Upper lobe of left lung (tissue), 6 donors: ENCODE results near the gene MDM2. TPM values are rescaled to one million over a fixed set of nuclear protein-coding genes. Genes with fewer than 3 reads are reported as not detected.

Experiments used
- ATAC-seq, 2 donors: fragments of 200-7000 bp; cut with Tn5 transposase; one replicate each; pipeline ENCODE4 v1.9.1; 2022; ENCODE audit warnings: mild to moderate bottlenecking in 2 of 2, moderate library complexity in 2 of 2; ENCODE audit not compliant: low FRiP score in 2 of 2
- DNase-seq, 2 donors: peaks; one replicate each; pipeline ENCODE4 v3.0.0-alpha.2; 2019 to 2020
- H3K27ac ChIP-seq, 4 donors: fragments of 200-600 bp; sonication (generic); one replicate each; pipeline ENCODE4 v1.5.1; 2016 to 2019
- H3K27me3 ChIP-seq, 4 donors: fragments of 200-600 bp; sonication (generic); one replicate each; pipeline ENCODE4 v1.5.1; 2017 to 2019
- H3K36me3 ChIP-seq, 4 donors: fragments of 200-600 bp; sonication (generic); one replicate each; pipeline ENCODE4 v1.5.1; 2016 to 2019
- H3K4me1 ChIP-seq, 4 donors: fragments of 200-600 bp; sonication (generic); one replicate each; pipeline ENCODE4 v1.5.1; 2018 to 2019
- H3K4me3 ChIP-seq, 4 donors: fragments of 200-600 bp; sonication (generic); one replicate each; pipeline ENCODE4 v1.5.1; 2017 to 2019; ENCODE audit warnings: mild to moderate bottlenecking in 2 of 4, moderate library complexity in 1 of 4
- H3K9me3 ChIP-seq, 4 donors: fragments of 200-600 bp; sonication (generic); one replicate each; pipeline ENCODE4 v1.5.1; 2018 to 2019
- CTCF ChIP-seq, 6 experiments: fragments of 450-650 bp in 4 of 6; fragments of 200-600 bp in 2 of 6; sonication (generic) in 2 of 6; IDR thresholded peaks; one replicate each; pipeline ENCODE4 v1.5.1; 2016 to 2019; ENCODE audit warnings: antibody characterized with exemption in 6 of 6
- EP300 ChIP-seq, 4 donors: sonication (generic); formaldehyde crosslinking; IDR thresholded peaks; one replicate each; pipeline ENCODE4 v1.5.1; 2017; ENCODE audit warnings: antibody characterized with exemption in 4 of 4, control low read depth in 2 of 4
- POLR2A ChIP-seq, 4 donors: fragments of 450-650 bp; IDR thresholded peaks; one replicate each; pipeline ENCODE4 v1.5.1; 2016 to 2017; ENCODE audit warnings: antibody characterized with exemption in 4 of 4, mild to moderate bottlenecking in 2 of 4
- POLR2AphosphoS5 ChIP-seq, 2 donors: sonication (generic); formaldehyde crosslinking; IDR thresholded peaks; one replicate each; pipeline ENCODE4 v1.5.1; 2017; ENCODE audit warnings: antibody characterized with exemption in 2 of 2
- WGBS, 2 donors: methylation state at CpG; one replicate each; pipeline ENCODE4 v1.1.5; 2017 to 2018; 5-methylcytosine and 5-hydroxymethylcytosine counted together
- total RNA-seq, 6 donors: library from RNA; depleted of rRNA in 4 of 6; stranded (reverse); fragments of >200 nt in 4 of 6; gene quantifications; one replicate each; pipeline versions ENCODE4 v1.1.0 to v1.2.1, GENCODE V29; 2016 to 2021
- donor health status: DM: no; HTN: no; CAD: no; lungs with moderate emphysema.
- donor health status: DM: no; HTN: yes; CAD: no; lungs with severe emphysema.

Gene MDM2
- total RNA-seq, 6 donors from 2014 or later, result 64.6 to 162 (median 108) TPM

GRCh38 chr12:68850390-68850789 is 42.4 kb downstream of the MDM2 start:
- no peak for ATAC-seq
- Histone ChIP-seq H3K36me3 (peaks cover 0 to 8% (median 4%) of the 10 kb centered on the region in 4 donors), H3K9me3 (no peaks in the 10 kb centered on the region), H3K27ac (no peak overlapping the region), H3K4me3 (no peak overlapping the region), H3K27me3 (no peaks in the 10 kb centered on the region), H3K4me1 (no peaks in the 10 kb centered on the region)
- no peak for TF ChIP-seq CTCF (IDR thresholded peaks at IDR 0.05)
- no peak for TF ChIP-seq POLR2A (IDR thresholded peaks at IDR 0.05)
- no peak for TF ChIP-seq EP300 (IDR thresholded peaks at IDR 0.05)
- TF ChIP-seq POLR2AphosphoS5 (IDR thresholded peaks at IDR 0.05), result no peak
- 64 to 71% methylated on average over 4 of the region's 4 CpGs for WGBS, 2 donors
- DNase-seq, result no peak

GRCh38 chr12:68851592-68852306 is 43.8 kb downstream of the MDM2 start:
- ATAC-seq (no peak), DNase-seq (no peak)
- 95 to 97% methylated on average over 2 of the region's 2 CpGs for WGBS, 2 donors
- TF ChIP-seq CTCF (IDR thresholded peaks at IDR 0.05), result no peak
- peaks cover 5 to 16% (median 13%) of the 10 kb centered on the region in 4 donors for H3K36me3 ChIP-seq
- H3K4me1 ChIP-seq, result no peaks in the 10 kb centered on the region
- no peak overlapping the region for H3K27ac ChIP-seq
- no peaks in the 10 kb centered on the region for H3K27me3 ChIP-seq
- no peak overlapping the region for H3K4me3 ChIP-seq
- no peaks in the 10 kb centered on the region for H3K9me3 ChIP-seq

DNA sequence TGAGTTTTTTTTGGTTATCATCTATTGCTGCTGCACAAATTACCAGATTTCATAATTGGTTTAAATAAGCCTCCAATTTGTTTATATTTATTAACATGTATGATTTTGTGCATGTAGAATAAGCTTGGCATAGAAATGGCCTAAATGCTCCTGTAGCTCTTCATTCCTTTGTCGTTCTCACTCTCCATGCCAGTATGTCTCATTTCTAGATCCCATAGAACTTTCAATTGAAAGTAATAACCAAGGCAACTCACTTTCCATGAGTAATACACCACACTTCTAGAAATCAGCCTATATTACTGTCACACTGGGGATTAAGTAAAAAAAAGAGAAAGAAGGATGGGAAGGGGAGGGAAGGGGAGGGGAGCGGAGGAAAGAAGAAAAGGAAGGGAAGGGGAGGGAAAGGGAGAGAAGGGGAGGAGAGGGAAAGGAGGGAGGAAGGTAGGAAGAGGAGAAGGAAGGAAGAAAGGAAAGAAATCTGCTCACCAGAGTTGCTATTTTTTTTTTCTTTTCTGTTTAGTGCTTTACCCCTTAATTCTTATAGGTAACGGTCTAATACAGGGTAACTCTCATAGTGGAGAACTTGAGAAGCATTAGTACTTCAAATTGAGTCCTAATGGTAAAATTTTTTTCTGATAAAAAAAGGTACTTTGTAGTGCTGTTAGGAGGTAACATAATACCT is 45.6 kb downstream of the MDM2 start:
- Histone ChIP-seq H3K9me3 (no peaks in the 10 kb centered on the region), H3K4me1 (no peaks in the 10 kb centered on the region), H3K27me3 (no peaks in the 10 kb centered on the region), H3K27ac (no peak overlapping the region), H3K4me3 (no peak overlapping the region), H3K36me3 (peaks cover 15 to 33% (median 19%) of the 10 kb centered on the region in 4 donors)
- no peak for DNase-seq
- no peak for TF ChIP-seq POLR2A (IDR thresholded peaks at IDR 0.05)
- WGBS, 2 donors, result 79 to 86% methylated on average over 3 of the region's 3 CpGs
- no peak for ATAC-seq

DNA sequence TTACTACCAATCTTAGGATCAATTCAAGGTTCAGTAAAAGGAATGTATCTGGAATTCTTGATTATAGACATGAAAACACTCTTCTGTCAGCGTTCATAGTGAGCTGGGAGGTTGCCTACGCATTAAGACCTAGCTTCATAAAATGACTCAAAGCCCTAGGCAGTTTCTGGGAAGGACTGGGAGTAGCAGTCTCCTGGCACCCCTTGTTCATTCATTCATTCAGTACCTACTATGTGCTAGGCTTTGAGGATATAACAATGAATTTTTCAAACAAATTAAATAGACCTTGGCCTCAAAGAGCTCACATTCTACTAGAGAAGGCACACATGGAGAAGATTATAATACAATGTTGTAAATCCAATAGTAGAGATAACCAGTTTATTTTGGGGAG is 46.1 kb downstream of the MDM2 start:
- Histone ChIP-seq H3K9me3 (no peaks in the 10 kb centered on the region), H3K27me3 (no peaks in the 10 kb centered on the region), H3K27ac (no peak overlapping the region), H3K36me3 (peaks cover 15 to 38% (median 20%) of the 10 kb centered on the region in 4 donors), H3K4me3 (no peak overlapping the region), H3K4me1 (no peaks in the 10 kb centered on the region)
- WGBS, 2 donors, result 91 to 97% methylated on average over 2 of the region's 2 CpGs
- DNase-seq, result no peak
- TF ChIP-seq CTCF (IDR thresholded peaks at IDR 0.05) (no peak), EP300 (IDR thresholded peaks at IDR 0.05) (no peak), POLR2A (IDR thresholded peaks at IDR 0.05) (no peak), POLR2AphosphoS5 (IDR thresholded peaks at IDR 0.05) (no peak)
- ATAC-seq, result no peak

DNA sequence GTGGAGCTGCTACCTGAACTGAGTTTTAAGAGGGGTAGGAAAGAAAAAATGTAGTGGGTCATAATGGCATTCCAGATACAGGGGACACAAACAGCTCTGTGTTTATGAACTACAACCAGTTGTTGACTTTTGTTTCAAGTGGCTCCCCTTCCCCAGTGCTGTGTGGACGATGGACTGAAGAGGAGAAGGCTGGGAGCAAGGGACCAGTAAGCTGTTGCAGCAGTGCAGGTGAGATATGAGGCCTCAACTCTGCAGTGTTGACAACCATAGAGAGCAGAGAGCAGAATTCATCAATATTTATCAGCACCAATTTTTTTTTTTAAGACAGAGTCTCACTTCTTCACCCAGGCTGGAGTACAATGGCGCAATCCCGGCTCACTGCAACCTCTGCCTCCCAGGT is 46.6 kb downstream of the MDM2 start:
- WGBS, 2 donors, result 83 to 91% methylated on average over 3 of the region's 3 CpGs
- Histone ChIP-seq H3K9me3 (no peaks in the 10 kb centered on the region), H3K27me3 (no peaks in the 10 kb centered on the region), H3K27ac (no peak overlapping the region), H3K36me3 (peaks cover 15 to 40% (median 20%) of the 10 kb centered on the region in 4 donors), H3K4me3 (no peak overlapping the region), H3K4me1 (no peaks in the 10 kb centered on the region)
- no peak for ATAC-seq
- no peak for DNase-seq
- TF ChIP-seq EP300 (IDR thresholded peaks at IDR 0.05) (no peak), POLR2A (IDR thresholded peaks at IDR 0.05) (no peak), POLR2AphosphoS5 (IDR thresholded peaks at IDR 0.05) (no peak), CTCF (IDR thresholded peaks at IDR 0.05) (no peak)
